Melanocyte of skin (primary cell): ENCODE data around the gene GABPA. TPM values are rescaled to one million over a fixed set of nuclear protein-coding genes. Genes with fewer than 3 reads are reported as not detected.

ENCODE experiments used
- total RNA-seq, 2 donors: library from RNA; depleted of rRNA; stranded (reverse); fragments of >200 nt; gene quantifications; 2 replicates each; pipeline ENCODE4 v1.2.3, GENCODE V29; 2012

GABPA gene
- total RNA-seq = 10 to 100 TPM; 12.0 to 12.3 TPM

DNA sequence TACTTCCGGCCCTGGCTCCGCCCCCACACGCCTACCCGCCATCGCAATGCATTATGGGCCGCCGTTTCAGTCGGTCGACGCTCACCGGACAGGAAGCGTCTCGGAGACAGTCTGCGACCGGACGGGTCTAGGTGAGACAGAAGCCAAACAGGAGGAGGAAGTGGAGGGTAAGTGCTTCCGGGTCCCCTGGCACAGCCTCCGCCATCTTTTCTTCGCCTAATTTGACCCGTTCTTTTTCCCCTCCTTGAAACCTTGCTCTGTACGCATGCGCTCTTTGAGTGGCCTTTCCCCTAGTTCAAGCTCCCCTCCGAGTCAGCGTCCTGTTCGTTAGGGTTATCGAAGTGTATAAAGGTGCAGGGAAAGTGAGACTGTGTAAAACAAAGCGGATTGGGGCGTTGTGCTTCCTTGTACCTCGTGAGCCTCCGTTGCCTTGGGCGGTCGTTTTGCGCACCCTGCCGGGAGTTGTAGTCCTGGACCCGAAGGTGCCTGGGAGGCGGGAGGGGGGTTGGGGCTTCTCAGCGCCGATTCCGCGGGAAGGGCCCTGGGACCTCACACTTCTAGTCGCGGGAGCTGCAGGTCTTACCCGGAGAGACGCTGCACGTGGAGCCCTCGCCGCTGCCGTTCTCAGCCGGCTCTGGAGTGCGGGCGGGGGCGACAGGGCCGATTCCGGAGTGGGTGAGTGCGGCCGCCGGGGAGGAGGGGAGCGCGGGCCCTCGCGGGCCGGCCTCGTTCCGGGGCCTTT lies at the start of gene GABPA, which contains the start of gene ATP5PF:
Gene GABPA, plus strand, starts transcription at position 69 of the 742 bp plus-strand sequence. CDS start 6,627 bp downstream, outside the sequence.
Gene ATP5PF, minus strand, starts transcription at position 1 of the 742 bp plus-strand sequence. CDS start 5,110 bp downstream, outside the sequence.

Other genes with a start within 250 kb of the GABPA start
- gene MRPL39, start 127.5 kb upstream of the GABPA start, total RNA-seq = 10 to 100 TPM; 49.9 to 67.3 TPM
- under 1 TPM in 1 of 2 donors, not detected in 1; under 0.01 TPM for gene JAM2, start 95.7 kb upstream of the GABPA start, total RNA-seq
- gene ATP5PF, start 68 bp upstream of the GABPA start, total RNA-seq = 10 to 100 TPM; 45.1 to 46.6 TPM